SHP77 (cell line): ENCODE results near the gene DCDC1.

Experiments used
- DNase-seq, 2 experiments: peaks; one replicate each; lab custom pipeline; 2025; lab: John Stamatoyannopoulos, UW

The DCDC1 gene

DNA sequence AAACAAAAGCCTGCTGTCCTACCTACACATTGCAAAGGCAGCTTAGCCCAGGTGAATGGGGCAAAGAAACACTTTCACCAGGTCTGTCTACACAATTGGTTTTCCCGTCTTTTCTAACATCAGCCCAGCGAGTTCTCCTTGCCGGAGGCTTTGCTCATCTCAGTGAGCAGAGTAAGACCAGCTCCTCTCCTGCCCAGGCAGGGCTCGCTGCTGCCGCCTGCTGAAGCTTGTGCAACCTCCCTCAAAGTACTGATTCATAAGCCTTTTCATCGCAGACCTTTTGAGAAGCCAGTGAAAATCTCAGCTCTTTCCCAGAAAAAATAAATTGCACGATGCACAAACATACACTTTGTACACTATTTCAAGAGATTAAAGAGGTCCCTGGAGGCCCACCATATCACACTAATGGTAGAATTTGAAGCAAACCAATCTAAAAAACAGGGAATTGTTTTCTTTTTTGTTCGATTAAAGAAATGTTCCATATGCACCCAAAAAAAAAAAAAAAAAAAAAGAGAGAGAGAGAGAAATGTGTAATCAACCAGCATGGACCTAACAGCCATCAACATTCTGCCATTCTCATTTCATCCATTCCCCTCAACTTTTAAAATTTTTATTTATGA lies 455.3 kb downstream of the DCDC1 start:
- peak; percentile 7 to 19 for DNase-seq

DNA sequence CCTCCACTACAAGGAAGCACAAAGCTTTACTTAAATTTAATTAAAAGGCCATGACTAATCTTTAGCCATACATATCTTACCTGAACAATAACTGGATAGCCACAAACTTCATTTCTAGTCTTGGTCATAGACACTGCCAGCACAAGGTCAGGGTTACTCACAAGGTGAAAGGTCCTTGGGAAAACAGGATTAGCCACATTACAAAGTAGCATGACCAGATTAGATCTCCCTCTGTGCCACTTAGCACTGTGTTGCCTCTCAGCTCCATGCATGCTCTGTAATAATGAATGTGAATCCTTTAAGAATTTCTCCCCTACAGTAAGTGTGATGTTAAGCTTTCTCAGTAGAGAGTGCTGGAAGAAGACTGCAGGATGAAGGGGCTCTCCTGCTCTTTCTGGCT lies 458.3 kb downstream of the DCDC1 start:
- DNase-seq: no peak

DNA sequence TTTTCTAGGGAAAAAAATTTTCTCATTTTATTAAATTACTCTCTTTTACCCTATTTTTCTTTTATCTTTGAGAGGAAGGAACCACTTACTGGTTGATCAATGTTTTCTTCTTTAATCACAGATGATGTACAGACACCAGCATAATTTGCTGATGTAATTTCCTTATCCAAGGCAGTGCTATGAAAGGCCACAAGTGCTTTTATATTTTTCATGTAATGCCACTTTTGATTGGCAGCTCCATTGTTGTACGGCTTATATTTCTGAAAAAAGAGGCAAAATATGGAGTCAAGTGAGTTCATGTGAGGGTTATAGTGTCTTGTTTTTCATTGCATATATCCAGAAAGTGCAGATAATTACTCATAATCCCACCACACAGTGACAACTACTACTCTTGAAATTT lies 460.7 kb downstream of the DCDC1 start:
- DNase-seq: no peak

DNA sequence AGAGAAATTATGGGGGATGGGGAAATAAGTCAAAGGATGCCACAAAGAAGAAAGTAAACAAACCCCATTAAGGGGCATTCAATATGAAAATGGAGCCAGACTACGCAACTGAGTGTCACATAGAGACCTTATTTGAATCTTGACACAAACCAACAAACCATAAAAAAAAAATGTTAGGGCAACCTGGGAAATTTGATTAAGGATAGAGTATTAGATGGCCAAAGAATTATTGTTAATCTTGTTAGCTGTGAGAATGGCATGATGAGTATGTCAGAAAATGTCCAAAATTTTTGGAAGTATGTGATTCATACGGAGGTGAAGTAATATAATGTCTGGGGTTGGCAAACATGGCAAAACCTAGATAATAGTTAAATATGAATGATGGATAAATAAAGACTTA lies 461.3 kb downstream of the DCDC1 start:
- DNase-seq: no peak

DNA sequence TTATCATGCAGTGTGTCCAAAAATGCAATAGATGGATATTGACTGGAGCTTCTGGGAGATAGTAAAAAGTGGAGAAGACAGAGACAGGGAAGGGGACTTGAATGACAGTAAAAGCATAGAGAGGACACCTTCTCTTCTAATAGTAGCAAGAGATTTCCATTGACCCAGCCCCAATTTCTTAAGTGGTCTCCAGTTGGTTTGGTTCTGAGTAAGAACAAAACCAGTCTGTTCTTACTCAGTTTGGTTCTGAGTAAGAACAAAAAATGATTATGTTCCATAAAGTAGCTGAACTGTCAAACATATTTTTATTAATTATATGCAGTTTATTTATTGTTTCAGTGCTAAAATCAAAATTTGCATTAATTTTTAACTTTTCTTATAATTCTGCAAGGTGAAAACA lies 466.6 kb downstream of the DCDC1 start:
- DNase-seq: no peak

- DNase-seq: no peak
Observed at GRCh38 chr11:30895046-30895445, 474.5 kb downstream of the DCDC1 start.

DNA sequence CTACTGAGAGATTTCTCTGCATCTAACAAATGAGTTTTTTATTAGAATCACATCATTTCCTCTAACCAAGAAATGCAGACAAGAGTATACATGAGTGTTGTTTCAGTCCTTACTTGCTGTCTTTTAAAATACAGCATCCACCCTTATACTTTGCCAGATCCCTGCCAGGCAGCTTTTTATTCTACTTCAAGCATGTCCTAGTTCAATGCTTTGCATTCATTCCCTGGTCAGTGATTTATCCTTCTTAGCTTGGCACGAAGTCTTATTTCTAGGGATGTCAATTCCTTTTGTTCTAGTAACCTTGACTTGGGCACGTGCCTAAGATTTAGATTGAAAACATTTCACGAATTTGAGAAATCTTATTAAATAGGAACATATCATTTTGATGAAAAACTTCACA lies 476.2 kb downstream of the DCDC1 start:
- no peak for DNase-seq

GRCh38 chr11:30889143-30889794 lies 480.3 kb downstream of the DCDC1 start:
- DNase-seq: no peak

GRCh38 chr11:30879322-30880005 lies 490.1 kb downstream of the DCDC1 start:
- peak; percentile 9 for DNase-seq

GRCh38 chr11:30878400-30878799 lies 491.1 kb downstream of the DCDC1 start:
- DNase-seq: no peak

DNA sequence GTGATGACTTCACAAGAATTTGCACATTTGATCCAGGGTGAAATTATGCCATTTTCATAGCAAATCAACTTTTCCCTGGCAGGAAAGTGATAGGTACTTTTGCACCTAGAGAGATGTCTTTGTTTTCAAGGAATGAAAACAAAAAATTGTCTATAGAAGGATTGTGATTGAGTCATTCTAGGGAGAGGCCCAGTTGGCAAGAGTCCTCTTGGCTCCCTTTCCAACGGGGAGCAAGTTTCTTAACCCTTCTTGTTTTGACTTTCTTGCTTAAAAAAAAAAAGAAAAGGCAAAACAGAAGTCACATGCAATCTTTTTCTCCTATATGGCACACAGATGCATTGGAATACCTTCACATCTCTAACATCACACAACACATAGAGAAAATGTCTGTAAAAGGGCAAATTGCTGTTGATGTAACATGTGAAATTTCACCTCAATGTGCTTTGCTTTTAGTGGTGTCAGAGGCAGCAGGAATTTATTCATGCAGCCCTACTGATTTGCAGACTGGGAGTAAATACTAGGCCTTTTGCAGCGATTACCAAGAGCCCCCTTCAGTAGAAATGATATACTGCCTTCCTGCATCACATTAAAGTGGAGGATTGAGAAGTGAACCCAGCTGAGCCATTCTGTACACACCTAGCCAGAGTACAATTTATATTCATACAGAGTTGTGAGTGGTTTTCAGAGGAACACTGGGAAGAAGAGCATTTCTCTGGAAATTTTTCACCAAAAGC lies 492.7 kb downstream of the DCDC1 start:
- DNase-seq: no peak

GRCh38 chr11:30876228-30876627 lies 493.3 kb downstream of the DCDC1 start:
- no peak for DNase-seq

DNA sequence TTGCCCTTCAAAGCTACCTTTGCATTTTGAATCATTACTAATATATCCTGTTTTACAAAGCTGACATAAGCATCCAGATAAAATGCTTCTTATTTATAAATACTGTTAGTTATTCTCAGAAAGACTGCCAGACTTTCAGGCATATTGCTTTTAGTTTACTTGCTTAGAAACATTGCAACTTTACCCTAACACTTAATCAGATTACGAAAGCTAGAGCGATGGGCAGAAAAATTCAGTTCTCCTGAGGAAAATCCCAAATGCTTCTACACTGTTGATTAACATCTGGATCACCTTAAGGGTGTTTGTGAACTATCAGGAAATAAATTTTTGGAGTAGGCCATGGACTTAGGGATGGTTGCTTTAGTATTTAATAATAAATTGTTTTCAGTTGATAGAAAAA lies 493.7 kb downstream of the DCDC1 start:
- DNase-seq: no peak

DNA sequence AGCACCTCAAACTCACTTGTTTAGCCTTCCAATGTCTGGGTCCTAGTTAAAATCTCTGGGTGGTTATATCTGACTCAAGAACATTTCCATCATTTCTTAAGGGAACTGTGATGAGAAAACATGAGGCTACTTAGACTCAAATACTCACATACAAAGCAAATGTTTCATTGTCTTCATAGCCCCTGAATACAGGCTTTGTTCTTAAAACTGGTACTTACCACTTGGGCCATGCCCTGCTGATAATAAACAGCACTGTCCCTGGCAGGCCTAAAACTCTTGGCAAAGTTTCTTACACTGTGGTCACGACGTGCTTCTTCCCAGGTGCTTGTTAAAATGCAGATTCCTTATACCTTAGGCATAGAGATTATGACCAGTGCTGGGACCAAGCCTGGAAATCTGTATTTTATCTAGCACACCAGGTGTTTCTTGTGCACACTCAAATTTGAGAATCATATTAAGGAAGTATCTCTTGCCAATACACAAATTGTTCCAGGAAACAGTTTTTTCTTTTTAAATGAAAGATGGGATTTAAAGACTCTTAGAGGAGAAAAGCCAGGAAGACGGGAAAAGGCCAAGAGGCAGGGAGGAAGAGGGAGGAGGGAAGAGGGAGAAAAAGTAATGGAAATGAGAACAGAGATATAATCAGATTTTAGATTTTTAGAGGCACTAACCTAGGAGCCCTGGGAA lies 495.5 kb downstream of the DCDC1 start:
- no peak for DNase-seq

- DNase-seq: no peak
Observed at GRCh38 chr11:30868626-30869081, 500.9 kb downstream of the DCDC1 start.

- DNase-seq: no peak
Observed at GRCh38 chr11:30863209-30863608, 506.3 kb downstream of the DCDC1 start.

- DNase-seq: no peak
Observed at GRCh38 chr11:30861531-30861930, 508.0 kb downstream of the DCDC1 start.

GRCh38 chr11:30861064-30861463 lies 508.5 kb downstream of the DCDC1 start:
- DNase-seq: no peak

DNA sequence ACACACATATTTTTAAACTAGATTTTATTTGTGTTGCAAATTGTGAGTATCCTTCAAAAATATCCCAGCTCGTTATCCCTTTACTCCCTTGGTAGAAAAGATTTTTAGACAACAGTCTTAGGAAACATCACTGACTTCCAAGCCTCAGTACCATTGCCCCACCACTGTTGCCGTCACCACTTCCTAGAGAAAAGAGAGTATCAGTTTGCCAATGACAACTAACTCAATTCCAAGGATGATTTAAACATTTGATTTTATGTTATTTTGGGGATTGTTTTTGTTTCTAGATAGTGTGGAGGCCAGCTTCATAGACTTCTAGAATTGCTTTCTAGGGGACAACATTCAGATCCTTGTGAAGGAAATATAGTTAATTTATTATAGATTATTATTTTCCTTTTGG lies 509.4 kb downstream of the DCDC1 start:
- DNase-seq: no peak

DNA sequence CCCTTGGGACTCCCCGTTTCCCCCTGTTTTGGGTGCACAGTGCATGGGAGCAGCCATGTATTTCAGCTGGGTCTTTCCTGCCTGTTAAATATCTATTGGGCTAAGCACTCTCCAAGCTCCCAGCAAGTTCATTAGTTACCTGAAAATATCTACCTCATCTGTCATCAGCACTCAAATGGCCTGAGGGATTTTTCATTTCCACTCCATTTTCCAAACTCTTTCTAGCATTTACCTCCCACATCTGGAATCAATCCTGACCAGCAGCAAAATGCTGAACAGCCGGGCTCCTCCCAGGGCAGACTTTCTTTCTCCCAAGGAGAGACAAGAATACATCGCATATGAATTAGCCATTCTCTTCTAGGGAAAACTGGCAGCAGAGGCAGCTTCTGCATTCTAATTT lies 509.9 kb downstream of the DCDC1 start:
- no peak for DNase-seq

DNA sequence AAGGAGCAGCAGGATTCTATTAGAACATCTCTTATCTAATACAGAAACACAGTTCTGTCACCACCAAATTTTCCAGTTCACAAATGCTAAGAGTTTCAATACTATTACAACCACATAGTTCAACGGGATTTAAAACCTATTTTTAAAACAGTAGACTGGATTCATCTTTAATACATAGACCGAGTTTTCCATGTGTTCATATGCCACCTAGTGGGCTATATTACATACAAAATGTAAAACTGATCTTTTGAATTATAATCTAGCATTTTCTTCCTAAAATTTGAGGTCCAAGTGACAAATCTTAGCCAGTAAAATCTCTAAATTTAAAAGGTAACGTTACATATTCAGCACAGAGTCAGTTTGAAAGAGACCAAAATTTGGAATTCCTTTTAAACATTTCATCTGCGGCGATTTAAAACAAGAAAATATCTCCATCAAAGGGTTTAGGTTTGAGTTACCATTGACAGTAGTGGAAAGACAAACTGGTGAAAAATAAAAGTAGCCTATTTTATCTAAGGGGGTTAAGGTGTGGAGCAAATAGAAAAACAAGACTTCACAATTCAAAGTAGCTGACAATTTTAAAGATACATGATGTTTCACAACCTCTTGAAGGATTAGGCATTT lies 514.0 kb downstream of the DCDC1 start:
- no peak for DNase-seq

DNA sequence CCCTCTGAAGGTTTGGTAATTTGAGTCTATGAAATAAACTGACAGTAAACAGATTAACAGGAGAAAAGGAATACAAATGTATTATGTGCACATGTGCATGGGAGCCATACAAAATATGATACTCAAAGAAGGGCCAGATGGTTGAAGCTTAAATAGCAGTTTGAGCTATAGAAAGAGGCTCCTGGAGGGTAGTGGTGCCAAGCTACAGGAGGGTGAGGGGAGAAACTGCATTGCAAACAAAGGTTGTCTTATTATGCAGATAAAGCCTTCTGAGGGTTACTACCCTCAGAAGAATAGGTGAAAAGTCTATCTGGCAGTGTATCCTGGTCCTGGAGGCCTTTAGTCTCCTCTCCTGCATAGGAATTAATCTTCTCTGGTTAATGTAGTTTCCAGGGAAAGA lies 516.1 kb downstream of the DCDC1 start:
- no peak for DNase-seq
